Activated CD4-positive, CD25-positive, alpha-beta regulatory T cell (primary cell): ENCODE data around the gene CARD19.

ENCODE experiments used
- DNase-seq, 4 experiments: peaks; one replicate each; lab custom pipeline; 2025; lab: John Stamatoyannopoulos, UW

The CARD19 gene

DNA sequence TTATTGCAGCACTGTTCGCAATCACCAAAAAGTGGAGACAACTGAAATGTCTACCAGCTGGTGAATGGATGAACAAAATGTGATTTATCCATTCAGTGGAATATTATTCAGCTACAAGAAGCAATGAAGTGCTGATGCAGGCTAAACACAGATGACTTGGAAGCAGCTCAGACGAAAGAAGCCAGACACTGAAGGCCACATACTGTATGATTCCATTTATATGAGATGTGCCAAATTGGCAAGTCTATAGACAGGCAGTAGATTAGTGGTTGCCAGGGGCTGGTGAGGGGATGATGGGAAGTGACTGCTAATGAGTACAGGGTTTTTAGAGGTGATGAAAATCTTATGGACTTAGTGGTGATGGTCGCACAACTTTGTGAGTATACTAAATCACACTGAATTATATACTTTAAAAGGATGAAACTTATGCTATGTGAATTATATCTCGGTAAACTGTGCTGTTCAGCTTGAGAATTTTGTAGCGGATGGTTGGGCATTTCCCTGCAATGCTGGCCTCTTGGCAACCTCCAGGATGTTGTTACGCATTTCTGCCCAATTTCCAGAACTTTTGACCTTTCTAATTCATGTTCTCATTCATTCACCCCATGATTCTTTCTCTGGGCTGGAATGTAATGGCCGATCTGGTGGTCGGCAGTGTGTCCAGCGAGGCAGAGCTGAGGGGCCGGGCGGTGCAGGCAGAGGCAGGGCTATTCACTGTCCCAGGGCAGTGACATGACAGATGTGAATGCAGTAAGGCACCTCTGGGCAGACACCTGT, 66.0 kb downstream of the CARD19 start:
- no peak for DNase-seq
